ENCODE data around the gene DDX10.
"Not testable (repeated sequence)": the region's sequence is repeated elsewhere in the genome, so short reads cannot be mapped to it uniquely, and the experiment has no call there.

The DDX10 gene

DNA sequence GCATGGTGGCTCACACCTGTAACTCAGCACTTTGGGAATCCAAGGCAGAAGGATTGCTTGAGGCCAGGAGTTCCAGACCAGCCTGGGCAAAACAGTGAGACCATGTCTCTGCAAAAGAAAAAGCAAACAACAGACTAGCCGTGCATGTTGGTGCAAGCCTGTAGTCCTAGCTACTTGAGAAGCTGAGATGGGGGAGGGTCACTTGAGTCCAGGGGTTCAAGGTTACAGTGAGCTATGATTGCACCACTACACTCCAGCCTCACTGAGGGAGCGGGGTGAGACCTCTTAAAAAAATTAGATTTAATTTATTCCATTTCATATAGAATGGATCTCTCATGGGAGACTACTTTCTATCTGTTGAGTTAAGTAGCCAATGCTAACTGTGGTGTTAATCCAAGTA, 50.4 kb downstream of the DDX10 start:
- DNase-seq (ENCODE audit: low spot score), result no peak

DNA sequence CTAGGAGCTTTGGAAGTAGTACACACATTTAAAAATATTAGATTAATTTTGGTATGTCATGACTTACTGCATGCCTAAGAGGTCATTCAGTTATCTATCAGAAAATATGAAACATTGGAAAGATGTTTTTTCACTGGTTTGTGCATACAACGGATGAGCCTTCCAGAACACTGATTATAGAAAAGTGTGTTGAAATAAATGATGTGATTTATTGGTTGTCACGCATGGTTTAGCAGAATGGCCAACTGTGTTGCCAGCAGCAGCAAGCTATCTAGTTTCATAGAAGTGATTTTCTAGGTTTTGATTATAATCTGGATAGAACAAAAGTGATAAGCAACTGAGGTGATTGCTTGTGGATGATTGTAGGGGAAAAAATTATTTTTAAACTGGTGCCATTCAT, 53.6 kb downstream of the DDX10 start:
- DNase-seq (ENCODE audit: low spot score), result no peak

DNA sequence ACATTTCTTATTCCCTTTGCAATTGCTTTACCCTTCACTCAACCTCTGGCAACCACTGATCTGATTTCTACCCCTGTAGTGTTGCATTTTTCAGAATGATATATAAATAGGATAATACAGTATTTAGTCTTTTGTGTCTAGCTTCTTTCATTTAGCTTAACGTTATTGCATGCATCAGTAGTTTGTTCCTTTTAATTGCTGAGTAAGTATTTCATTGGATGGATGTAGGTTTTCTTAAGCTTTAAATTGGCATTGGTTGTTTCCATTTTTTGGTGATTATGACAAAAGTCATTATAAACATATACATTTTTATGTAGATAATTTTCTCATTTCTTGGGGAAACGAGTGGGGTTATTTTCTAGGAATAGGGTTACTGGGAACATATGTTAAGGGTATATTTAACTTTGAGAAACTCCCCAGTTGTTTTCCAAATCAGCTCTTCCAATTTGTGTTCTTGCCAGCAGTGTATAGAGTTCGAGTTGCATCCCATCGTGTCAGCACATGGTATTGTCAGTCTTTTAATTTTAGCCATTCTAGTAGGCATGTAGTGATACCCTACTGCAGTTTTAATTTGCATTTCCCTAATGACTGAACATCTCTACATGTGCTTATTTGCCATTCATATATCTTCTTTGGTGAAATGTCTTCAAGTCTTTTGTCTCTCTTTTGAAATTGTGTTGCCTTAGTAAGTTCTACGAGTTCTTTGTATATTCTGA, 60.3 kb downstream of the DDX10 start:
- no peak for DNase-seq (ENCODE audit: low spot score)

DNA sequence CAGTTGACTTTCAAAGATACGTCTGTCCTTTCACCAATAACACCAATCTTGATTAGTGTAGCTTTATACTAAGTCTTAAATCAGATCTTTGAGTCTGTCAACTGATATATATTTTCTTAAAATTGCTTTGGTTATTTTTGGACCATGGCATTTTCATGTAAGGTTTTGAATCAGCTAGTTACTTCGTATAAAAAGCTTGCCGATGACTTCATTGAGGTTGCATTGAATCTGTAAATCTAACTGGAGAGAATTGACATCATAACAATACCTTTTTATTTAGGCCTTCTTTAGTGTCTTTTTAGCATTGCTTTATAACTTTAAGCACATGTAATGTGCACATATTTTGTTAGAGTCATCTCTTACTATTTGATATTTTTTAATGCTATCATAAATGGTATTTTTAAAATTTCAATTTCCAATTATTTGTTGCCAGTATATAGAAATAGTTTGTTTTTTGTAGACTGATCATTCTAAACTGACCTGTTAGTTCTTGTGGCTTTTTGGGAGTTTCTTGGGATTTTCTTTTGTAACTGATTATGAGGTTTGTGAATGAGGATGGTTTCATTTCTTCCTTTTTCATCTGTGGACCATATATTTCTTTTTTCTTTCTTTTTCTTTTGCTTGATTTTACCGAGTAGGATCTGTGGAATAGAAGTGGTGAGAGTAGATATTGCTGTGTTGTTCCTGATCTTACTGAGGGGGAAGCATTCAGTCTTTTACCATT, 61.4 kb downstream of the DDX10 start:
- no peak for DNase-seq (ENCODE audit: low spot score)

DNA sequence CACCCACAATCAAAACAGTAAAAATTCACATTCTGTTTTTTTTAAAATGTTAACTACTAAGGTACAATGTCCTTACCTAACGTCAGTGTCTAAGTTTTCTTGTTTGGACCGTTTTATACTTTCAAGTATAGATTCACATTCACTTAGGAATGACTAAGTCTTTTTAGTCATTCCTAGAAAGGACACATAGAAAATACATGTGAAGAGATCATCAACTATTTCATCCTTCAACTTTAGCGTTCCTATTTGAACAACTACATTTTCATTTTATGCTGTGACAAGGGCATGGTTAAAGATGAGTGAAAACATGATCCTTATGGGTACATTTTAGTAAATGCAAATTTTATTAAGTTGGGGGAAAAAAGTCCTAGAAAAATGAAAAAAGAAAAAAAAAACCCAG, 62.8 kb downstream of the DDX10 start:
- DNase-seq (ENCODE audit: low spot score), result no peak

DNA sequence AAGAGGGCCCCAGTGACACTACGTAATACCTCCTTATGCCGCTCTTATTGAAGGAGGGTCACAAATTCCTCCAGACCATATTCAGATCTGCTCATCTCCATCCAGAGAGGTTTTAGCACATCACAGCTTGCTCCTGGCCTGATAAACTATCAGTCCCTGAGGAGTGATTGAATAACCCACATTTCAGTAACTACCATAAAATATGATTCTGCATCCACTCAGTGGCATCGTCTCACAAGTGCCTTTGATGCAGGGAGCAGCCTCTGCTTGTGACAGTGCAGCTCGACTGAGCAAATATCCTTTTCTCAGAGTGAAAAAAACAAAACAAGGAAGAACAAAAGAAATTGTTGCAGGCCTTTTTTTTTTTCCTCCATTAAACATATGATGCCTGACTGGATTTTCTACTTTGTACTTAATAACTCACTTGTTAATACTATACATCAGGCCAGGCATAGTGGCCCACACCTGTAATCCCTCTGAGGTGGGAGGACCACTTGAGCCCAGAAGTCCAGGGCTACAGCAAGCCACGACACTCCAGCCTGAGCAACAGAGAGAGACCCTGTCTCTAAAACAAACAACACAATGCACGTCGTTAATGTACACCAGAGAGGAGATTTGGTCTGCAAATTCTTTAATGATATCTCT, 64.5 kb downstream of the DDX10 start:
- DNase-seq (ENCODE audit: low spot score), result no peak

DNA sequence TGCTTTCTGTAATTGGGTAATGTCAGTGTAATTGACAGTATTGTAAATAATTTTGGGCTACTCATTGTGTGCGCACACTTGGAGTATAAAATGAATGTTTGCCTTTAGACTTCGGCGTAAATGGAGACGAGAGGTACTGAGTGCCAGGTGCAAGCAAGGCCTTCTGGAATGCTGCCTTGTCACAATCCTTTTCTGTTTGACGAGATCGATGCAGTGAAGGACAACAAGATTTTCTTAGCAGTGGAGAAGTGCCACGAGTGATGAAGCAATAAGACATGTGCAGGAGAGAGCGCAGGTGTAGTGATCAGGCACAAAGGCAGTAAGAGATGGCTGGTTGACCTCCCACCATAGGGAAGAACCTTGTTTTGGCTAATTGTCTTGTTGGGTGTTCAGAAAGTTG, 67.5 kb downstream of the DDX10 start:
- DNase-seq (ENCODE audit: low spot score), result no peak

DNA sequence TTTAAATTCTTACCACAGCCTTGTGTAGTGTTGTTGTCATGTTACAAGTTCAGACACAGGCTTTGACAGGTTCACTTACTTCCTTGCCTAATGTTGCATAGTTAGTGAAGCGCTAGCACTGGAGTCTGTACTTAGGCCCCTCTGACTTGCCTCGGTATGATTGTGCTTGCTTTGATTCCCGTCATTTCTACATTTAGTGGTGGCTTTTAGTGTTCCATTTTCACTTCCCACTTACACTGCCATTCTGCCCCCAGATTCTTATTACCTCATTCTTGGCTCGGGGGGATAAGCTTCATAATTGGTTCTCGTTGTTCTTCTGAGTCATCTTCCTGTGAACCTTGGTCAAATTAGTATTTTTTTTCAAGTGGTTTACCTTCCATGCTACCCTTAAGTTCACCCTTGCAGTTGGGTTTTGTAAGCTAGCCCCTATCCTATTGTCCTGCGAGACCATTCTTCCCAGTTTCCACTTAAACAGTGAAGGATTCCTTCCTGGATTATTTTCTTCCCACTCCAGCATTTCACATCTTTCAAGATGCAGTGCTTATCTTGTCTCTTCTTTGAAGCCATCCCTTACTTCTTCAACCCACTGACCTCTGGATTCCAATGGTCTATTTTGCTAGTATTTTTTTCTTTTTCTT, 68.7 kb downstream of the DDX10 start:
- peak; percentile 6 for DNase-seq (ENCODE audit: low spot score)

DNA sequence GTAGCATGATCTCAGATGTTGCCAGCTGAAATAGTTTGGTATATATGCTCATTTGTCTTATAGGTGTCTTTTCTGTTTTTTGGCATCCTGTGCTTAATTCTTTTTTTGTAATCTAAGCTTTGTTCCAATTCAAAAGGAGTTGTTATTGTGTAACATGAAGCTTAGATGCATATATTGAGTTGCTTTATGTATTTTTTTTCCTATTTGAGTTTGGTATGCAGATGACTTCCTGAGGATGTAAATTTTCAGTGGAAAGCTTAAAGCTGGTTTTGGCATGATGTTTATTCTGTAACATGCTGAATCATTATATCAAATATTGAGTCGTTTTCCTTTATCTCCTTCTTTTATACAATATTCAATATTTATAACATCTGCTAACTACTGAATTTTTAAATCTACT, 69.4 kb downstream of the DDX10 start:
- DNase-seq (ENCODE audit: low spot score), result no peak

DNA sequence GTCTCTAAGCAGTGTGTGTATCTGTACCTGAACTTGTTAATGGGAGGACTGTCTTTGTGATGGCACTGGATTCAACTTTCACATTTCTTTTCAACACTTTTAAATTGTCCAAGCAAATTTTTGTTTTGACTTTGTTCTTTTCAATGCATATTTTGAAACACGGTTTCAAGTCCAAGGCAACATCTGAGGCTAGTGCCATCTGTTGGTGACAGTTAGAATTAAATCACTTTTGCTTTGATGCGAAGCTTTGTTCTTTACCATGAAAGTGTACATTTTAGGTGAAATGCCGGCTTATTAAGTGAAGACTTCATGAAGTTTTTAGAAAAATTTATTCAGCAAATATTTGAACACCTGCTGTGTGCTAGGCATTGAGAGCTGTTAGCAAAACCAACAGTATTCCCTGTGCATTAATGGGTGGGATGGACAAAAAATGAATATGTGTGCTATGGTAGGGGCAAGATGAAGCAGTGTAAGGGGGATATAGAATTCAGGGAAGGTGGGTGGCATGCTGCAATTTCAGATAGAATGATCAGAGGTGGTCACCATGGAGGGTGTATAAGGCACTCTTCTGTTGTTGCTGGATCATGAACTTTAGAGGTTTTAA, 70.2 kb downstream of the DDX10 start:
- DNase-seq (ENCODE audit: low spot score), result peak; percentile 26

DNA sequence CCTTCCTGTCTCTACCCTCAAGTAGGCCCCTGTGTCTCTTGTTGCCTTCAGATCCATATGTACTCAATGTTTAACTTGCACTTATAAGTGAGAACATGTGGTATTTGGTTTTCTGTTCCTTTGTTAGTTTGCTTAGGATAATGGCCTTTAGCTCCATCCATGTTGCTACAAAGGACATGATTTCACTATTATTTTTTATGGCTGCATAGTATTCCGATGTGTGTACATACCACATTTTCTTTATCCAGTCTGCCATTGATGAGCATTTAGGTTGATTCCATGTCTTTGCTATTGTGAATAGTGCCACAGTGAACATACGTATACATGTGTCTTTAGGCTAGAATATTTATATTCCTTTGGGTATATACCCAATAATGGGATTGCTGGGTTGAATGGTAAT, 75.3 kb downstream of the DDX10 start:
- DNase-seq (ENCODE audit: low spot score), result not testable (repeated sequence)

DNA sequence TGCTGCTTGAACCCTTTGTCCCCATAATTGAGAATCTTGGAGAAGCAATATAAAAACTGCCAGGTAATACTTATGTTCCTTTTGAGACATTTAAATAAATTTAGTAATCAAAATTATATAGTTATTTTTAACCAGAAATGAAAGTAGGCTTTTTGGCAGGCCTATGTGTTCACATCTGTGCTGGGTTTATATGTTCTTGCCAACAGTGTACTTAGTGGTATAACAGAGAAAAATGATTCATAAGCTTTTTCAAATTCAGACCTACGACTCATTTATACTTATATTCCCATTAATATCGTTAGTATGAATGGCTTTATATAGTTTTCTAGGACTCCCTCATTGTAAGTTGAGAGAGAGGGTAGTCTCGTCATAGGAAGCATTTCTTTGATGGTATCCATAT, 79.0 kb downstream of the DDX10 start:
- DNase-seq (ENCODE audit: low spot score), result no peak

DNA sequence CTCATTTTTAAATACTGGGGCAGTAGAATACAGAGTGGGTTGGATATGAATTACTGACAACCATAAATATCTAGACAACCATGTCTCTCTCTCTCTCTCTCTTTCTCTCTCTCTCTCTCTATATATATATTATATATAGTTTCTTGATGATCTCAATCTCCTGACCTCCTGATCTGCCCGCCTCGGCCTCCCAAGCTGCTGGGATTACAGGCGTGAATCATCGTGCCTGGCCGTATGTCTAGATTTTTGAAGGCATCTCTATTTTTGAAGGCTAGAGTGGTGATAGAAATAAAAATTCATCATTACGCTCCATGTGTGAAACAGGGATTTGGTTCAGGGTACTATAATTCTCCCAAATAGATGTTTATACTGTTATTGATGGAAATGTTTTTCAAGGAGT, 84.1 kb downstream of the DDX10 start:
- no peak for DNase-seq (ENCODE audit: low spot score)

DNA sequence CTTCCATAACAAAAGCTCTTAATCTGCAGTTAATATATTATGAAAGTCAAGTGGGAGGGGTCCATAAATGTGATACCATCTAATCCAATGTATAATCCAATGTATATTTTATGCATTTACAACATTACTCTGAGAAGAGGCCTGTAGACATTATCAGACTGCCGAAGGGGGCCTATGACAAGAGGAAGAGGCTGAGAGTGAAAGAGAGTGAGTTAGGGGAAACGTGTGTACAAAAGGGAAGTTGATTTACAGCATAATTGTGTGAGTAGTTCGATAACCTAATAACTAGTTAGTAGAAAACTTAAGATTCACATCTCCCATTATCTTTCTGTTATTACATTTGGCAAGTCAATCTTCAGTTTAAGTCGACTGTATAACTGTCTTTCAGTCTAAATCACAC, 86.6 kb downstream of the DDX10 start:
- no peak for DNase-seq (ENCODE audit: low spot score)

DNA sequence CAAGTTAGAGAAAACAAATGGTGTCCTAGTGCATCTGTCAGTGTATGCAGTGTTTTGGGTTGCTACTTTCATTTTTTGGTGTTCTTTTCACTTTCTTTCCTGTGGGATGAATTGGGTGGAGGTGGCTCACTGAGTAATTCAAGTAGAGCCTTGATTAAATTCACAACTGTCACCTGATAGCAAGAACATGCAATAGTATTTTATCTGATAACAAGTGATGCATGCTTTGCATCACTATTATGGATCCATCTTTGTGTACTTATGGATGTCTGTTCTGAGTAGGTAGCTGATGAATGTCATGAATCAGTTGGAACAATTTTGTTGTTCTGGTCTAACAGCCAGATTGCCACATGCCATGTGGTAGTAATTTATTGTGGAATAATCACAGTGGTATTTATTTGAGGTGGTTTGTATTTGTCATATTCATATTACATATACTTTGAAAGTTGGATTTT, 87.5 kb downstream of the DDX10 start:
- DNase-seq (ENCODE audit: low spot score), result no peak

DNA sequence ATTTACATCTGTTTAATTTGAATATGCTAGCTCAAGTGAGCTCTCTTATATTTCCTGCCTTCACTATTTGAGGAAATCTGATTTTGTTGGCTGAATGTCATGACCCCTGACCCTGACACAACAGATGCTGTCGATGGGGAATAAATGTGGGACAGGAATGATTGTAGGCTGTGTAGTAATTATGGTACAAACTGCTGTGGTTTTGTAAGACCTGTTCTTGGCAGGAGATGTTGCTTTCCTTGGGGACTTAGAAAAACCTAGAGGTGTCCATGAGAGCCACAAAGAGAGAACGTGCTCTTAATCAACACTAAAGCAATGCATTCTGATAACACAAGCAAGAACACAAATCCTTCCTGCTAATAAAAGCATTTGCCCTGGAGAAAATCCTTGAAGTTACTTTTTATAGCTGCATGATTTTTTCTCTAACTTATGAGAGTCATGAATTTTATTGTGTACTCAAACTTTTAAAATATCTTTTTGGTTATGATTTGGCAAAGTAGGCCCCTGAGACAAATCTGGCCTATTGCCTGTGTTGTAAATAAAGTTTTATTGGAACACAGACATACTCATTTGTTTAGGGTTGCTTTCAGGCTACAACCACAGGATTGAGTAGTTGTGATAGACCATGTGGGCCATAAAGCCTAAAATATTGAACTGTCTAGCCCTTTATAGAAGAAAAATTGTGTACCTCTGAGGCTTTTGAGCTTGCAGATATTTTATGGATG, 90.2 kb downstream of the DDX10 start:
- no peak for DNase-seq (ENCODE audit: low spot score)

DNA sequence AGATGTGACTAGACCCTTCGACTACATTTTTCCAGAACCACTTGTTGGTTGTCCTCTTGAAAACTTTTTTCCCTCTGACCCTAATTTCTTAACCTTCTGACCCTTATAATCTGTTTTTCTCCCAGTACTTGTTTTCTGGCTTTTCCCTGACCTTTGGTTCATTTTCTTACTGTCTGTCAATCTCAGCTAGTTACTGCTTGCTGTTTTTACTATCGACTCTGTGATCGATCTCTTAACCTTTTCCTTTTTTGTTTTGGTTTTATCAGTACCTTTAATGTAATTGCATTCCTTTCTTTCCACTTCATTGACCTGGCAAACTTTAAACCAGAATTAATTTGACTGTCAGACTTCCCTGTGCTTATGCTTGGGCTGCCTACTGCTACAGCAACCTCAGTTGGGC, 92.8 kb downstream of the DDX10 start:
- DNase-seq (ENCODE audit: low spot score), result no peak

DNA sequence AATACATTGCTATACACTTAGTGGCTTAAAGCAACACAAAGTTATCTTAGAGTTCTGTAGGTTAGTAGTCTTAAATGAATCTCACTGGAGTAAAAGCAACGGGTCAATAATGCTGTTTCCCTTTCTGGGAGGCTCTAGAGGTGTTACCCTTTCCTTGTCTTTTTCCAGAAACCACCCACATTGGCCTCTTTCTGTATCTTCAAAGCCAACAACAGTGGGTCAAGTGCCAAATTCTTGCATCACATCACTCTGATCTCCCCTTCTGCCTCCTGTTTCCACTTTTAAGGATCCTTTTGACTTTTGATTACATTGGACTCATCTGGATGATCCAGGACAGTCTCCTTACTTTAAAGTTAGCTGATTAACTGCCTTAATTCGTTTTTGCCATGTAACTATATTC, 93.6 kb downstream of the DDX10 start:
- DNase-seq (ENCODE audit: low spot score), result no peak

DNA sequence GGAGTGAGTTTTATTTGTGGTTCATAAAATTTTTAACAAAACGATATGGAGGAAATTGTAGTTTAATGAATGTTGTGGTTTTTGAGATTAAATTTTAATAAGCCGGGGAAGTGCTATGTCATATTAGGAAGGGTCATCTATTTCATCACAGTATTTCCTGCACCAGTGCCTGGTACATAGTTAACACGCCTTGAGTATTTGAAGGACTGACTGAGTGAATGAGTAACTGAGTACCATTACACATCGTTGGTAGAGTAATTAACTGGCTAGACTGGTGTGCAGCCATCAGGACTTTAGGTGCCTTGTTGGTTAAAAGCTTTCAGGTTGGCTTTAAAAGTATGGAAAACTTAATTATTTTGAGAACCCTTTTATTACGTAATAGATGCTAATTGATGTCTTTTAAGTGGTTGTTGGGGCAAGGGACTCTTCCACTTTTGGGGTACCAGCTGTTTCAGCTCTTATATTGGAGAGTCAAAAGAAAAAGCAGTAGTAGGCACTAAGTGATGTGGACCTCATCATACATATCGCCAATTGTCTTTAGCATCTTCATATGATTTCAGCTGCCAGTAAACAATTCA, 101.8 kb downstream of the DDX10 start:
- DNase-seq (ENCODE audit: low spot score), result no peak

DNA sequence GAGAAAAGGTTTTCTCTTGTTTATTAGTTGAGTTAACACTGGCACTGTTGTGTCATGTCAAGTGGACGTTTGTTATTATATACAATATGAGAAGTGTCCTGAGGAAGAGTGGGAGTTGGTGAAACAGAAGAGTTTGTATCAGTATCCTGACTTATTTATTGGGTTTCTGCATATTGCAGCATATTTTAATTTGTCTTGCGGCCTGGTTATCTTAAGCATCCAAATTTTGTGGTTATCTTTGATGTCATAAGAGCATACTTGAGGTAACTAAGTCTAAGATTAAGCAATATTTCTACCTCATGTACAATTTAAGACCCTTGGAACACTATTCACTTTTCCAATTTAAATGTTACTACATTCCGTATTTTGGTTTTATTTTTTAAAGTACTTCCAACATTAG, 103.5 kb downstream of the DDX10 start:
- no peak for DNase-seq (ENCODE audit: low spot score)

DNA sequence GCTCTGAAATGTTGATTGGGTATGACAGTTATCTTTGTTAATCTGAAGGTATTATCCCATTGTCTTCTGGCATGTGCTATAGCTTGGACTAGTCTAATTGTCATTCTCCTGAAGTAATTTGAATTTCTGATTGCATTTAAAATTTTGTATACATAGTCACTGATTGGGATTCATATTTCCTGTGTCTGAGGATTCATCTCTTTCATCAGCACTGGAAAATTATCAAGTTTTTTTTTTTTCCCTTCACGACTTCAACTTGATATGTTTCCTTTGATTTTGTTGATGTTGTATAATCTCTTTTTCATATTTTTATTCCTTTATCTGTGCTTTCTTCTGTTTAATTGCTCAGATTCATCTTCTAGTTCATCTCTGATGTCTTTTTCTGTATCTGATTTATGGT, 104.1 kb downstream of the DDX10 start:
- no peak for DNase-seq (ENCODE audit: low spot score)
